Ecto neural progenitor cell (in vitro differentiated cells): ENCODE results near the gene UNC13D.
A peak's percentile ranks its signal among the peaks of the same experiment; 100 is the strongest.
"Not testable (repeated sequence)": the region's sequence is repeated elsewhere in the genome, so short reads cannot be mapped to it uniquely, and the experiment has no call there.

ENCODE experiments used
- DNase-seq: peaks from one replicate; pipeline ENCODE4 v3.0.0-alpha.2; 2018; ENCODE audit warnings: low spot score

Gene UNC13D

GRCh38 chr17:75799402-75799801 lies 44.8 kb downstream of the UNC13D start:
- DNase-seq = no peak

DNA sequence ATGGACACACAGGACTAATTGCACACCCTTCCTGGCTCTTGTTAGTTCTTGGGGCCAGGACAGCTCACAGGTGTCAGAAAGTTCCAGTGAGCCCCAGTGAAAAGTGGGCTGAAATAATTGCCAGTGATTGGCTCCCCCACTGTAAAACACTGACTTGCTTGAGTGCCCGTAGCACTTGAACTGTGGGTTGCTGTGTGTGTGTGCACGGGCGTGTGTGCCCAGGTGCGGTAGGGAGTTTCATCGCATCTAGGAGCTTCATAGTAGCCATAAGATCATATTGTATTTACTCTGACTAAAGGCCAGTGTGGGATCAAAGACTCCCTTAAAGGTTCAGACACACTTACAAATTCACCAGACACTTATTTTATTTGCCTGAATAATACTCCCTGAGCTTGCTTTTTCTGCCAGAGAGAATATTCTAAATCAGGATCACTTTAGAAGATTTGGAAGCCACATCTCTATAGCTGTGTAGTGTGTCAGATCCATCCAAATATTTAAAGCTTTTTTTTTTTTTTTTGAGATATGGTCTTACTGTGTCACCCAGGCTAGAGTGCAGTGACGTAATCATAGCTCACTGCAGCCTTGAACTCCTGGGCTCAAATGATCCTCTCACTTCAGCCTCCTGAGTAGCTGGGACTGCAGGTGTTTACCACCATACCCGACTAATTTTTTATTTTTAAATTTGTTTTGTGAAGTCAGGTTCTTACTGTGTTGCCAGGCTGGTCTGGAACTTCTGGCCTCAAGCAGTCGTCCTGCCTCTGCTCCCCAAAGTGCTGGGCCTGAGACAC lies 48.2 kb downstream of the UNC13D start:
- no peak for DNase-seq

DNA sequence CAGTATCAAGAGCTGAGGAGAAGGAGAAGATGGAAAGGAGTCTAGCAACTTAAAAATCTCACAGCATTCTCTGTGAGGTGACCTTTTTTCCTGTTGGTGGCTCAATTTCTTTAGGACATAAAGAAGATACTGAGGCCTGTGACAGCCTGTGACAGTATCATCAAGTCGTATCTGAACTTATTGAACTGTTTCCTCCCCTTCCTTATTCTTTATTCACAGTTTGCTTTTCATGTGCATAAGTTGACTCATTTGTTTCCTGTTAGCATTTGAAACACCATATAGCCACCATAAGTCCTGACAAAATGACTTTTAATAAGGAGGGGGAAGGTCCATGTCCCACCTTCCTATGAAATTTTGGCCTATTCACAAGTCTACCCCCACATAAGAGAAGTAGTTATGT lies 50.7 kb downstream of the UNC13D start:
- no peak for DNase-seq

GRCh38 chr17:75791254-75791653 lies 53.0 kb downstream of the UNC13D start:
- DNase-seq = no peak

DNA sequence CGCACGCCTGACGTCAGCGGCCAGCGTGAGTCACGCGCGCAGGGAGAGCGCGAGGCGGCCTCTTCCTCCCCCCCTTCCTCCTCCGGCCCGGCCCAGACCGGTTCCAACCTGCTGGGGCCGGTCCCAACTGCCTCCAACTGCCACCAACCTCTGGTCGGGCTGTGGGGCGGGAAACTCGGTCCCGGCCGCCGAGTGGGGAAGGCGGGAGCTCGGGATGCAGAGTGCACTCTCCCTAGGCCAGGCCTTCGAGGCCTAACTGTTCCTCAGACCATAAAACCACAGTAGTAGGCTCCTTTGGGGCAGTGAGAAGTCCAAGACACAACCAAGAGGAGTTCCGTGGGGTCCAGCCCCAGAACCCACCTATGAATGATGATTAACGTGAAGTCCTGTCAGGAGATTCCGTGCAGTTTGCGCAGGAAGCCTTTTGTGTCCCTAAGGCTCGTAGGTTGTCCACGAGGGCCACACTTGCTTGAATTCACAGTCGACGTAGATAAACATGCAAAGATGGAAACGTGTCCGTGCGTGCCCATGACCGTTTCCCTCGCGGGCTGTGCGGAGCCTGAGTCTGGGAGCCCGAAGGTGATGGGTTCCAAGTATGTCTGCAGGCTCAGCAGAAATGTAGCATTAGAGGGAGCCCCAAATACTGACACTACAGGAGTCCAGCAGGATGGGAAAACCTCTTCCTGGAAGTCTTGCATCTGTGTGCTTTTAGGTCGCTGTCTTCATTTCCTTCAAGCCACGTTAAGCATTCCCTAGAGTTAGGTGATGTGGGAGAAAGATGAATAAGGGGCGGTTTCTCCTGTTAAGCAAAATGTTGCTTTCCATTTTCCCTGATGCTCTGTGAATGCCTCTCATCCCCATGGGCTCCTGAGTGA lies 59.0 kb downstream of the UNC13D start:
- peak; percentile 98 for DNase-seq

DNA sequence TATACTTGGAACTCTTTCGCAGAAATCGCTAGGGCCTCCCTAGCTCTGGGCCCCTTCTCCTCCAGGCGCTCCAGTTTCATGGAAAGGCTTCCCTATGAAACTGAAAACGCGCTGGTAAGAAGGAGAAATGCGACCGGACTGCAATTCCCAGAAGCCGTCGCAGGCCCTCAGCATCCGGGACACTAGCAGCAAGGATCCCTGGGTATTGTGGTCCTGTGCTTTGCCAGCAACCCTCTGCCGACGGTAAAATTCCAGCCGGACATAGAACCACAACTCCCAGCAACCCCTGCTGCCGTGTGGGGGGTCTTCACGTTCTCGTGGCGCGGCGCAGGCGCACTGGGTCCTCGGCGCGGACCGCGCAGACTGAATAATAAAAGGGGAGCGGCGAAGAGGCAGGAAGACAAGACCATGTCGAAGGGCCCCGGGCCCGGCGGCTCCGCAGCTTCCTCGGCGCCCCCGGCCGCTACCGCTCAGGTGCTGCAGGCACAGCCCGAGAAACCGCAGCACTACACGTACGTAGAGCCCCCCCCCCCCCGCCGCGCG lies 59.7 kb downstream of the UNC13D start, which contains the start of gene UNK:
Gene UNK, plus strand, starts transcription at position 334 of the 543 bp plus-strand sequence. Its CDS starts 75 bp downstream, at position 409.
- peak; percentile 100 for DNase-seq

DNA sequence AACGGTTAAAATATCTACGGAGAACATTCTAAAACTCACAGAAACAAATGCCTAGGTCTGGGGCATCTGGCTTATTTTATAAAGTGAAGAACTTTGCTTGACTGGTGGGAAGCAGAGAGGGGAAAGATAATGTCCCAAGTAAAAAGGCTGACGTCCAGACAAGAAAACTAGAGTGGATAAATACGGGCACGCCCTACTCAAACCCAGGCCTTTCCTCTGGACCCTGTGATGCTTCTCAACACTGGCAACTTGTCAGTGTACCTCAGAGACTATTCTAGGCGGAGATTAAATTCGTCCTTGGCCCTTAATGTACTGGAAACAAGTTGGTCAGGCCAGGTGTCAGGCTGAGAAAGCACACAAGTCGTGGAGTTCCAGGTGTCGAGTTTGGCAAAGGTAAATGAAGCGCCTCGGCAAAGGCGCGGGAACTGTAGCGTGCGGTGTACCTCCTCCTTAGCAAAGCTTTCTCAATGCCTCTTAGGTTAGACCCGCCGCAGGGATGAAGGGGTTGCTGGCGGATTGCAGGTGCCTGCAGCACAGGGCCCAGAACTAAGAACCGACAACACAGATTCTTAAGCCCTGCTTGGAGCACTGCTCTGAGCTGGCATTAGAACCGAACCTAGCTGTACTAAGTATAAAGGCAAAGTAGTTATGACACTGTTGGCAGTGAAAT lies 60.3 kb downstream of the UNC13D start:
- peak; percentile 76 for DNase-seq

DNA sequence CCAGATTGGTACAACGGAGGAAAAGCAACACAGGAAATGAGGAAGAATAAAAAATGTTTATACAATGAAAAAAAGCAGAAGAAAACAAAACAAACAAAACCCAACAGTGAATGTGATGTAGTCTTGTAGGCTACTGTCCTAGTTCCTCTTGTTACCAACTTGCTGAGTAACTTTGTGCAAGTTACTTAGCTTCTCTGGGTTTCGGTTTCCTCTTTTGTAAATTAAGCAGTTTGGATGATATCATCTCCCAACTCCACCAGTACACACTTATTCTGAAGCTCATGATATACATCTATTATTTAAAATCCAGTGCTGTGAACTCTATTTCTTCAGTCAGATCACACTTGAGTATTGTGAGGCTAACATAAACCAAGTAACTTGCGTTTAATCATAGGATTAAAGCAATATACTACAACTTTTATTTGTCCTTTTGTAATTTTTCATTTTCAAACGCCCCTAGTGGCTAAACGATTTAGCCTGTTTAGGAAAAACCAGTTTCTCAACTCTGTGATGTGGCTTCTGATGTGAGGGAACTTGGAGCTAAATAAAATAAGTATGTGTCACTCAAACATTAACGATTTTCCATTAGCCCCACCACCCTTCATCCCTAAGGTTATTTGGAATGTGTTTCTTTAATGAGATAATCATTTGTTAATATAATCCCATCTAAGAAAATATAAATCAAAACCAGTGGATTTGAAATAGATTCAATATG lies 61.0 kb downstream of the UNC13D start:
- DNase-seq = no peak

GRCh38 chr17:75779987-75780889 lies 64.0 kb downstream of the UNC13D start:
- no peak for DNase-seq

- DNase-seq = peak; percentile 99
Observed at GRCh38 chr17:75779250-75779986, 64.8 kb downstream of the UNC13D start.

- DNase-seq = peak; percentile 84
Observed at GRCh38 chr17:75778861-75779249, 65.3 kb downstream of the UNC13D start.

DNA sequence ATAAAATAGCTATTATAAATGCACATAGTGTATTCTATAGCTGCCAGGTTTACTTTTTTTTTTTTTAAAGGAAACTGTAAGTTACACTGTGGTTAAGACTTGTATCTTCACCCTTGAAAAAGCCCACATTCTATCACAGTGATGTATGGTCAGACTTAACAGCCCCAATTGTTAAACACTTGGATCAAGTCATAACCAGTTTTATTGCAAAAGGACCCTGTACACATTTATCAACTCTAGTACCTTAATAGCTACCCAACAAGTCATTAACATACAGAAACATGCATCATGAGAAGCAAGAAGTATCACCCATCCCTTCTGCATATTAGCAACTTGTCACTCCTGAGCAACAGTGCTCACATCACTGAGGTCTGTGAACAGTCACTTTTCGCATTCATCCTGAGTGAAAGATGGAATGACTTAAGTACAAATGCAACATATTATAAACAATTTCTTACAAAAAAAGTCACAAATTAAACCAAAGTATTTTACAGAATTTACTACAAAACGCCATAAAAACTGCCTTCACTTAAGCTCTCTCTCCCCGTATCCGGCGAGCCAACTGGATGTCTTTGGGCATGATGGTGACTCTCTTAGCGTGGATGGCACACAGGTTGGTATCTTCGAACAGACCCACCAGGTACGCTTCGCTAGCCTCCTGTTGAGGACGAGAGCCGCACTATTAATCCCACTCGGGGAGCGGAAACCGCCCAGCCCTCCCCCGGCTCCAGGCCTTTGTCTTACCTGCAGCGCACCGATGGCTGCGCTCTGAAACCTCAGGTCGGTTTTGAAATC lies 65.9 kb downstream of the UNC13D start:
- not testable (repeated sequence) for DNase-seq

DNA sequence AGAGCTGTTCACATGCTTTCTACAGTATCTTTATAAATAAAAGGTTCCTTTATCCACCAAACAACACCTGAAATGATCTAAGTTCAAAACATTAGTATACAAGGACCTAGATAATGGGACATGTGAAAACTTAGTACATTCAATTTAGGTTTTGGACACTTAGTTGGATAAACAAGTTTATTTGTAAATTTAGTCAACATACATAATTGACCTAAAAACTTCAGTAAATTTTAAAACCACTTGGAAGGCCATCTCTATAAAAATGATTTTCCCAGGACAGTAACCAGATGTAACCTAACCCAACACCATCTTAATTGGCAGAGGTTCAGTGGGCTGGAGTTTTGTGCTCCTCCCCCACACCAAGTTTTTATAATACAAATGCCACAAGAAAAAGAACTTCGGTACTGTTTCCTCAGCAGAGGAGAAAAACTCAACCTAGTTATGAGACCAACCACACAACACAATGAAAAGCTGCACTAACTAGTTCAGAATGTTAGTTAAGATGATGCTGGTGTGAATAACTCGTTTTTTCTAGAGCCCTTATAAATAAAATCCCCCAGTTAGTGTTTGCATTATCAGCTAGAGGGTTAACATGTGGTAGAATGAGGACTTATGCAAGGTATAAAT lies 66.8 kb downstream of the UNC13D start:
- DNase-seq = no peak
